Caco-2 (cell line): Measurements from ENCODE around the gene BTC. TPM values are rescaled to one million over a fixed set of nuclear protein-coding genes. Genes with fewer than 3 reads are reported as not detected.
"Not testable (repeated sequence)": the region's sequence is repeated elsewhere in the genome, so short reads cannot be mapped to it uniquely, and the experiment has no call there.

Source experiments
- BruUV-seq: library from RNA; stranded (reverse); fragments of 400-500 nt; replicated peaks from 2 replicates; lab custom pipeline; 2021; lab: Mats Ljungman, UMichigan
- CTCF ChIA-PET: fragments of 300-600 bp; sonication (Branson Sonifier 250); formaldehyde crosslinking; loops from one replicate; lab custom pipeline; 2022; ENCODE audit warnings: antibody characterized with exemption; lab: Charles Lee
- POLR2A ChIA-PET: fragments of 300-600 bp; sonication (Branson Sonifier 250); formaldehyde crosslinking; loops from one replicate; lab custom pipeline; 2022; ENCODE audit warnings: antibody characterized with exemption; lab: Charles Lee
- DNase-seq, 2 experiments: peaks; one replicate each; pipeline versions ENCODE4 v3.0.0 to v3.0.0-alpha.2; 2020 to 2022
- H3K27me3 ChIP-seq: replicated peaks from 2 replicates; pipeline ENCODE4 v1.6.0; 2011; ENCODE audit warnings: low read length; ENCODE audit not compliant: control insufficient read depth, insufficient read depth
- H3K36me3 ChIP-seq: 2 replicates; pipeline ENCODE4 v1.5.1; 2011; ENCODE audit warnings: low read length; ENCODE audit not compliant: control insufficient read depth, insufficient read depth
- H3K4me1 ChIP-seq: fragments of 250-450 bp; sonication (Bioruptor Pico); 2 replicates; pipeline ENCODE4 v1.5.1; 2020; ENCODE audit warnings: mild to moderate bottlenecking
- H3K4me3 ChIP-seq: 2 replicates; pipeline ENCODE4 v1.5.1; 2011; ENCODE audit warnings: low read depth, mild to moderate bottlenecking, control low read depth, low read length
- H3K9me3 ChIP-seq: fragments of 250-450 bp; sonication (Bioruptor Pico); 2 replicates; pipeline ENCODE4 v1.5.1; 2020; ENCODE audit warnings: mild to moderate bottlenecking, moderate library complexity
- H3K27ac Mint-ChIP-seq: one replicate; pipeline ENCODE4 v1.8.0; 2022; ENCODE audit warnings: mixed read lengths; ENCODE audit not compliant: unreplicated experiment
- H3K27me3 Mint-ChIP-seq: one replicate; pipeline ENCODE4 v1.8.0; 2022; ENCODE audit warnings: mixed read lengths; ENCODE audit not compliant: insufficient read depth, unreplicated experiment
- H3K36me3 Mint-ChIP-seq: one replicate; pipeline ENCODE4 v1.8.0; 2022; ENCODE audit warnings: mild to moderate bottlenecking, mixed read lengths; ENCODE audit not compliant: insufficient read depth, unreplicated experiment
- H3K4me1 Mint-ChIP-seq: one replicate; pipeline ENCODE4 v1.8.0; 2022; ENCODE audit warnings: low read depth, mixed read lengths; ENCODE audit not compliant: unreplicated experiment
- H3K4me3 Mint-ChIP-seq: one replicate; pipeline ENCODE4 v1.8.0; 2022; ENCODE audit warnings: mild to moderate bottlenecking, moderate library complexity, mixed read lengths; ENCODE audit not compliant: unreplicated experiment
- H3K9me3 Mint-ChIP-seq: one replicate; pipeline ENCODE4 v1.8.0; 2022; ENCODE audit warnings: mixed read lengths; ENCODE audit not compliant: unreplicated experiment
- intact Hi-C: fragments of 100-400 bp; cut with micrococcal nuclease; formaldehyde crosslinking; loops from one replicate; pipeline ENCODE4 v1.10.0; 2022; ENCODE audit not compliant: unreplicated experiment
- total RNA-seq: library from RNA; stranded (reverse); gene quantifications from 2 replicates; pipeline ENCODE4 v1.2.3, GENCODE V29; 2022
- TF ChIP-seq, protein P1 (sequence below), 2 experiments: fragments of 200-600 bp in 1 of 2; IDR thresholded peaks; 1 replicate in 1 of 2; 2 replicates in 1 of 2; pipeline versions ENCODE4 v1.5.1 to v1.8.0; 2011 to 2022; ENCODE audit warnings: antibody characterized with exemption in 1 of 2, control low read depth in 1 of 2, inconsistent platforms in 1 of 2, low read depth in 1 of 2, low read length in 1 of 2, mild to moderate bottlenecking in 1 of 2, moderate library complexity in 1 of 2; ENCODE audit not compliant: insufficient read depth in 1 of 2, severe bottlenecking in 1 of 2, unreplicated experiment in 1 of 2

BTC gene
- total RNA-seq, 1 experiment from 2014 or later: 0.09 TPM

DNA sequence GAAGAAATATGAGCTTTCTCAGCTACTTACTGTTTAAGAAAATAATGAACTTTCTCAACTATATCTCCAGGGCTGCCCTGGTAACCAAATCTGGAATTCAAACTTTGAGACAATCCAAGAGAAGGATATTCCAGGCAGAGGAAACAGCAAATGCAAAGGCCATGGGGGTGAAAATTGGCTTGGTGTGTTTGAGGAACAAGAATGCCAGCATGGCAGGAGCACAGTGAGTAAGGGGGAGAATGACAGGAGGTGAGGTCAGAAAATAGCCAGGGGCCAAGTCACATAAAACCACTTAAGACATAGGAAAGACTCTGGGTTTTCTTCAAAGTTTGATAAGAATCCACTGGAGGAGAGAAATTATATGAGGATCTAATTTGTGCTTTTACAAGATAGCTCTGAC, 27.2 kb upstream of the BTC start:
- H3K9me3 Mint-ChIP-seq: peaks cover 9% of the 10 kb centered on the region
- Histone ChIP-seq H3K27me3 (no peaks in the 10 kb centered on the region), H3K36me3 (no peaks in the 10 kb centered on the region), H3K9me3 (no peaks in the 10 kb centered on the region), H3K4me3 (no peak overlapping the region), H3K4me1 (peaks cover 12% of the 10 kb centered on the region)
- no peaks in the 10 kb centered on the region for H3K27me3 Mint-ChIP-seq
- TF ChIP-seq, protein P1, sequence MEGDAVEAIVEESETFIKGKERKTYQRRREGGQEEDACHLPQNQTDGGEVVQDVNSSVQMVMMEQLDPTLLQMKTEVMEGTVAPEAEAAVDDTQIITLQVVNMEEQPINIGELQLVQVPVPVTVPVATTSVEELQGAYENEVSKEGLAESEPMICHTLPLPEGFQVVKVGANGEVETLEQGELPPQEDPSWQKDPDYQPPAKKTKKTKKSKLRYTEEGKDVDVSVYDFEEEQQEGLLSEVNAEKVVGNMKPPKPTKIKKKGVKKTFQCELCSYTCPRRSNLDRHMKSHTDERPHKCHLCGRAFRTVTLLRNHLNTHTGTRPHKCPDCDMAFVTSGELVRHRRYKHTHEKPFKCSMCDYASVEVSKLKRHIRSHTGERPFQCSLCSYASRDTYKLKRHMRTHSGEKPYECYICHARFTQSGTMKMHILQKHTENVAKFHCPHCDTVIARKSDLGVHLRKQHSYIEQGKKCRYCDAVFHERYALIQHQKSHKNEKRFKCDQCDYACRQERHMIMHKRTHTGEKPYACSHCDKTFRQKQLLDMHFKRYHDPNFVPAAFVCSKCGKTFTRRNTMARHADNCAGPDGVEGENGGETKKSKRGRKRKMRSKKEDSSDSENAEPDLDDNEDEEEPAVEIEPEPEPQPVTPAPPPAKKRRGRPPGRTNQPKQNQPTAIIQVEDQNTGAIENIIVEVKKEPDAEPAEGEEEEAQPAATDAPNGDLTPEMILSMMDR (IDR thresholded peaks at IDR 0.05; ENCODE audit: insufficient read depth in 1 of 2, low read depth in 1 of 2, low read length in 1 of 2, severe bottlenecking in 1 of 2, unreplicated experiment in 1 of 2): no peak
- H3K4me1 Mint-ChIP-seq: peaks cover 12% of the 10 kb centered on the region
- intact Hi-C loops: no loop called here
- ChIA-PET CTCF (interaction anchor here (1.1 kb wide), 1 partner anchor 27 kb away, joined by 3 read pairs; the partner anchor contains the start of gene BTC), POLR2A (no interaction called here)
- H3K27ac Mint-ChIP-seq: no peak overlapping the region
- H3K36me3 Mint-ChIP-seq: no peaks in the 10 kb centered on the region
- no peak overlapping the region for H3K4me3 Mint-ChIP-seq
- no TSS peak for BruUV-seq
- DNase-seq: no peak

DNA sequence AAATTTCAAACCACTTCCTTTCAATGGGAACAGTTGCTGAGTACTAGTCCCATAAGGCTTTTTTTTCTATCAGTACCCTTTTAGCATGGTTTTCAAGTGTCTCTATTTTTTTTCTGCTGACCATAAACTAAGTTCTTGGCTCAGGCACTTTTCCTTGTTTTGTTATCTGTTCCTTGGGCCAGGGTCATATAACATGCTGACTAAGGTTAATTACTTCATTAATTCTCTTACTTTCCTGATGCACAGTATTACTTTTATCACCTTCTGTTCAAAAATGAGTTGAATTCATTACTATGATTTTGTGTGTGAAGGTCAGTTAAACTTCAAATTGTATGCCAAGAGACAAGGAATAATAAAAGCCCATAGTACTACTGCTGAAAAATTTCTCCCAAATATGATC, 19.7 kb upstream of the BTC start:
- no peak for DNase-seq
- ChIA-PET CTCF (no interaction called here), POLR2A (no interaction called here)
- BruUV-seq: no TSS peak
- no peaks in the 10 kb centered on the region for H3K27me3 ChIP-seq
- no peaks in the 10 kb centered on the region for H3K9me3 ChIP-seq
- Mint-ChIP-seq H3K4me1 (no peaks in the 10 kb centered on the region), H3K9me3 (peaks cover 16% of the 10 kb centered on the region), H3K27me3 (peaks cover 6% of the 10 kb centered on the region), H3K27ac (no peak overlapping the region), H3K36me3 (no peaks in the 10 kb centered on the region), H3K4me3 (no peak overlapping the region)
- TF ChIP-seq, protein P1 (IDR thresholded peaks at IDR 0.05; ENCODE audit: insufficient read depth in 1 of 2, low read depth in 1 of 2, low read length in 1 of 2, severe bottlenecking in 1 of 2, unreplicated experiment in 1 of 2): no peak
- no peak overlapping the region for H3K4me3 ChIP-seq
- H3K4me1 ChIP-seq: no peaks in the 10 kb centered on the region
- H3K36me3 ChIP-seq: no peaks in the 10 kb centered on the region
- intact Hi-C loops: no loop called here

DNA sequence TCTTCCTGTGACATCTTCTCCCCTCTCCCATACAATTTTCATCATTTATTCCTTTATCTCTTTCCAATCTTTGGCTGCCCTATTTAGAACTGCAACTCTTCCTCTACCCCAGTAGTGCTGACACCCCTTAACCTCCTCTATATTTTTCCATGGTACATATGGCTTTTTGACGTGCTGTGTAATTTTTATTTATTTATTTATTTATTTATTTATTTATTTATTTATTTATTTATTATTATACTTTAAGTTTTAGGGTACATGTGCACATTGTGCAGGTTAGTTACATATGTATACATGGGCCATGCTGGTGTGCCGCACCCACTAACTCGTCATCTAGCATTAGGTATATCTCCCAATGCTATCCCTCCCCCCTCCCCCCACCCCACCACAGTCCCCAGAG, 17.7 kb upstream of the BTC start:
- H3K27me3 ChIP-seq, BruUV-seq, H3K4me3 Mint-ChIP-seq, H3K36me3 ChIP-seq, CTCF ChIA-PET, H3K9me3 ChIP-seq, H3K36me3 Mint-ChIP-seq, H3K4me3 ChIP-seq, H3K4me1 Mint-ChIP-seq, DNase-seq, POLR2A ChIA-PET, intact Hi-C loops, H3K4me1 ChIP-seq, H3K27me3 Mint-ChIP-seq, H3K27ac Mint-ChIP-seq: not testable (repeated sequence)
- peaks cover 16% of the 10 kb centered on the region for H3K9me3 Mint-ChIP-seq

DNA sequence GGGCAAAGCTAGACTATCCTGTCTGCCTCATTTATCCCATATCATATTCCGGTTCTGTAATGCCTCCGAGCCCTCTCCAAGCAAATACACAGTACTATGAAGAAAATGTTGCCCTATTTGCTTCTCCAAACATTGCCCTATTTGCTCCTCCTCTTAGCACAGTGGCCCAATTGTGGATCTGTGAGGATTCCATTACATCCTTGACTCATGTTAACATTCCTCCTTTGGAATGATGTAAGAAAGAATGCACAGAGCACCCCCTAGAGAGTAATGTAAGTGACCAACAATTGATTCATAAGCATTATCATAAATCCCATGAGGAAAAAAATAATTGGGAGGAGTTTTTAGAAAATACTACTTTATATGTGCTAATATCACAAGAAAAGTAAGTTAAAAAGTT, 11.3 kb upstream of the BTC start:
- no TSS peak for BruUV-seq
- ChIA-PET POLR2A (no interaction called here), CTCF (no interaction called here)
- H3K4me3 ChIP-seq: no peak overlapping the region
- H3K27me3 ChIP-seq: no peaks in the 10 kb centered on the region
- Mint-ChIP-seq H3K9me3 (no peaks in the 10 kb centered on the region), H3K36me3 (no peaks in the 10 kb centered on the region), H3K27me3 (no peaks in the 10 kb centered on the region), H3K27ac (no peak overlapping the region), H3K4me1 (no peaks in the 10 kb centered on the region), H3K4me3 (no peak overlapping the region)
- H3K4me1 ChIP-seq: no peaks in the 10 kb centered on the region
- TF ChIP-seq, protein P1 (IDR thresholded peaks at IDR 0.05; ENCODE audit: insufficient read depth in 1 of 2, low read depth in 1 of 2, low read length in 1 of 2, severe bottlenecking in 1 of 2, unreplicated experiment in 1 of 2): no peak
- DNase-seq: peak in 1 of 2 experiments; percentile 22
- no peaks in the 10 kb centered on the region for H3K36me3 ChIP-seq
- intact Hi-C loops: no loop called here
- no peaks in the 10 kb centered on the region for H3K9me3 ChIP-seq
